ENCODE results near the gene HMOX1.

The HMOX1 gene
- 0.15 to 0.36 (median 0.21) reads per million in 4 donors for total RNA-seq

GRCh38 chr22:35380537-35381423 lies at the start of gene HMOX1:
TSS of gene HMOX1 (plus strand) at chr22:35381096. CDS start at chr22:35381174, 78 bp downstream.
- DNase-seq, result peak in 3 of 5 donors; percentile 11 to 80 (median 23)

- DNase-seq, result no peak
Observed at GRCh38 chr22:35332278-35332677, 48.6 kb upstream of the HMOX1 start.

GRCh38 chr22:35333220-35333619 lies 47.7 kb upstream of the HMOX1 start:
- DNase-seq, result no peak

GRCh38 chr22:35334004-35334403 lies 46.9 kb upstream of the HMOX1 start:
- DNase-seq, result no peak

GRCh38 chr22:35335468-35335867 lies 45.4 kb upstream of the HMOX1 start:
- no peak for DNase-seq

- peak in 1 of 5 donors; percentile 56 for DNase-seq
Observed at GRCh38 chr22:35335936-35336781, 44.7 kb upstream of the HMOX1 start.

GRCh38 chr22:35337932-35338331 lies 43.0 kb upstream of the HMOX1 start:
- no peak for DNase-seq

GRCh38 chr22:35341090-35341874 lies 39.6 kb upstream of the HMOX1 start:
- no peak for DNase-seq

- DNase-seq, result no peak
Observed at GRCh38 chr22:35342390-35342789, 38.5 kb upstream of the HMOX1 start.

- no peak for DNase-seq
Observed at GRCh38 chr22:35343664-35344550, 37.0 kb upstream of the HMOX1 start.

GRCh38 chr22:35344956-35345690 lies 35.8 kb upstream of the HMOX1 start:
- DNase-seq, result no peak

- DNase-seq, result no peak
Observed at GRCh38 chr22:35345808-35346505, 34.9 kb upstream of the HMOX1 start.

GRCh38 chr22:35346596-35347220 lies 34.2 kb upstream of the HMOX1 start:
- no peak for DNase-seq

GRCh38 chr22:35347462-35347861 lies 33.4 kb upstream of the HMOX1 start:
- no peak for DNase-seq

GRCh38 chr22:35348026-35348590 lies 32.8 kb upstream of the HMOX1 start:
- DNase-seq, result no peak

GRCh38 chr22:35348703-35349102 lies 32.2 kb upstream of the HMOX1 start:
- DNase-seq, result no peak

- DNase-seq, result no peak
Observed at GRCh38 chr22:35349368-35349703, 31.6 kb upstream of the HMOX1 start.

GRCh38 chr22:35349704-35350538 lies 31.0 kb upstream of the HMOX1 start:
- no peak for DNase-seq

Measured in T-helper 1 cell (primary cell).